HL-60 (cell line): ENCODE measurements around the gene SUFU.

ENCODE experiments used
- CTCF ChIP-seq: IDR thresholded peaks from one replicate; pipeline ENCODE4 v1.5.1; 2011; ENCODE audit warnings: low read length, control low read depth, inconsistent platforms; ENCODE audit not compliant: insufficient read depth
- POLR2AphosphoS5 ChIP-seq: IDR thresholded peaks from 2 replicates; pipeline ENCODE4 v1.6.1; 2012; ENCODE audit warnings: low read depth
- REST ChIP-seq: IDR thresholded peaks from 2 replicates; pipeline ENCODE4 v1.6.1; 2012; ENCODE audit warnings: low read depth; ENCODE audit not compliant: insufficient replicate concordance
- SPI1 ChIP-seq: IDR thresholded peaks from 2 replicates; pipeline ENCODE4 v1.6.1; 2012; ENCODE audit warnings: low read depth, mild to moderate bottlenecking, borderline replicate concordance

- TF ChIP-seq CTCF (no peak), REST (no peak), POLR2AphosphoS5 (no peak), SPI1 (no peak)
These were observed 45.1 kb upstream of the SUFU start for GRCh38 chr10:102458656-102459055.
